GM12878 (cell line): Measurements from ENCODE around the gene OLA1.

ENCODE experiments used
- CREM ChIP-seq: IDR thresholded peaks from 2 replicates; pipeline ENCODE4 v1.6.1; 2014; ENCODE audit warnings: antibody characterized with exemption, low read depth
- CTCF ChIP-seq, 3 experiments: IDR thresholded peaks in 2 of 3; conservative IDR thresholded peaks in 1 of 3; 2 replicates each; pipeline ENCODE4 v1.5.1; 2011; ENCODE audit warnings: low read depth in 3 of 3, low read length in 3 of 3, mild to moderate bottlenecking in 3 of 3, control low read depth in 2 of 3, moderate library complexity in 2 of 3, inconsistent platforms in 1 of 3, mixed read lengths in 1 of 3; ENCODE audit not compliant: control insufficient read depth in 2 of 3, insufficient read depth in 1 of 3; ENCODE audit errors: extremely low read depth in 1 of 3
- ETV6 ChIP-seq, 2 experiments: fragments of 450-650 bp in 1 of 2; IDR thresholded peaks in 1 of 2; conservative IDR thresholded peaks in 1 of 2; 2 replicates each; pipeline ENCODE4 v1.6.1; 2014; ENCODE audit warnings: antibody characterized with exemption in 1 of 2, borderline replicate concordance in 1 of 2, low read depth in 1 of 2, mild to moderate bottlenecking in 1 of 2, moderate library complexity in 1 of 2
- EZH2 ChIP-seq: IDR thresholded peaks from 2 replicates; pipeline ENCODE4 v1.6.1; 2012; ENCODE audit warnings: low read depth, mild to moderate bottlenecking, control low read depth, inconsistent platforms, low read length, borderline replicate concordance; ENCODE audit not compliant: control insufficient read depth
- MAX ChIP-seq: IDR thresholded peaks from 2 replicates; pipeline ENCODE4 v1.6.1; 2012; ENCODE audit warnings: low read depth, low read length, improper control_type of control experiment
- REST ChIP-seq: IDR thresholded peaks from 2 replicates; pipeline ENCODE4 v1.6.1; 2012; ENCODE audit warnings: mild to moderate bottlenecking, low read depth, low read length

- TF ChIP-seq MAX: no peak
- TF ChIP-seq CTCF (IDR thresholded peaks at IDR 0.05 in 2 of 3, conservative IDR thresholded peaks at IDR 0.05 in 1 of 3; ENCODE audit: control insufficient read depth in 2 of 3, extremely low read depth in 1 of 3, insufficient read depth in 1 of 3, low read depth in 3 of 3, low read length in 3 of 3): no peak
- no peak for TF ChIP-seq EZH2
- TF ChIP-seq ETV6 (conservative IDR thresholded peaks at IDR 0.05 in 1 of 2, IDR thresholded peaks at IDR 0.05 in 1 of 2; ENCODE audit: borderline replicate concordance in 1 of 2, low read depth in 1 of 2): no peak
- TF ChIP-seq CREM: no peak
- no peak for TF ChIP-seq REST
These were observed 34.1 kb upstream of the OLA1 start for GRCh38 chr2:174282441-174282840.
